Panc1 (cell line): ENCODE measurements around the gene GRIK4.

ENCODE experiments used
- CTCF ChIP-seq: fragments of 450-650 bp; IDR thresholded peaks from 2 replicates; pipeline ENCODE4 v1.5.1; 2017; ENCODE audit warnings: mild to moderate bottlenecking
- POLR2AphosphoS5 ChIP-seq: IDR thresholded peaks from 2 replicates; pipeline ENCODE4 v1.6.1; 2012; ENCODE audit warnings: mild to moderate bottlenecking, low read depth, low read length, moderate library complexity
- REST ChIP-seq, 2 experiments: IDR thresholded peaks; 2 replicates each; pipeline ENCODE4 v1.6.1; 2011 to 2012; ENCODE audit warnings: low read depth in 2 of 2, control low read depth in 1 of 2, low read length in 1 of 2, mild to moderate bottlenecking in 1 of 2, moderate library complexity in 1 of 2; ENCODE audit not compliant: insufficient read depth in 1 of 2
- TCF7L2 ChIP-seq: IDR thresholded peaks from 2 replicates; pipeline ENCODE4 v1.6.1; 2011; ENCODE audit warnings: mild to moderate bottlenecking, low read depth, low read length, inconsistent platforms

GRCh38 chr11:120878781-120879180 lies 367.2 kb downstream of the GRIK4 start:
- TF ChIP-seq TCF7L2 (no peak), CTCF (no peak), POLR2AphosphoS5 (no peak), REST (IDR thresholded peaks at IDR 0.05; ENCODE audit: insufficient read depth in 1 of 2, low read depth in 2 of 2, low read length in 1 of 2) (no peak)
